Upper lobe of left lung (tissue), 6 donors: ENCODE measurements around the gene TMEM170B. TPM values are rescaled to one million over a fixed set of nuclear protein-coding genes. Genes with fewer than 3 reads are reported as not detected.

ENCODE experiments used
- ATAC-seq, 2 donors: fragments of 200-7000 bp; cut with Tn5 transposase; one replicate each; pipeline ENCODE4 v1.9.1; 2022; ENCODE audit warnings: mild to moderate bottlenecking in 2 of 2, moderate library complexity in 2 of 2; ENCODE audit not compliant: low FRiP score in 2 of 2
- DNase-seq, 2 donors: peaks; one replicate each; pipeline ENCODE4 v3.0.0-alpha.2; 2019 to 2020
- H3K27ac ChIP-seq, 4 donors: fragments of 200-600 bp; sonication (generic); one replicate each; pipeline ENCODE4 v1.5.1; 2016 to 2019
- H3K27me3 ChIP-seq, 4 donors: fragments of 200-600 bp; sonication (generic); one replicate each; pipeline ENCODE4 v1.5.1; 2017 to 2019
- H3K36me3 ChIP-seq, 4 donors: fragments of 200-600 bp; sonication (generic); one replicate each; pipeline ENCODE4 v1.5.1; 2016 to 2019
- H3K4me1 ChIP-seq, 4 donors: fragments of 200-600 bp; sonication (generic); one replicate each; pipeline ENCODE4 v1.5.1; 2018 to 2019
- H3K4me3 ChIP-seq, 4 donors: fragments of 200-600 bp; sonication (generic); one replicate each; pipeline ENCODE4 v1.5.1; 2017 to 2019; ENCODE audit warnings: mild to moderate bottlenecking in 2 of 4, moderate library complexity in 1 of 4
- H3K9me3 ChIP-seq, 4 donors: fragments of 200-600 bp; sonication (generic); one replicate each; pipeline ENCODE4 v1.5.1; 2018 to 2019
- CTCF ChIP-seq, 6 experiments: fragments of 450-650 bp in 4 of 6; fragments of 200-600 bp in 2 of 6; sonication (generic) in 2 of 6; IDR thresholded peaks; one replicate each; pipeline ENCODE4 v1.5.1; 2016 to 2019; ENCODE audit warnings: antibody characterized with exemption in 6 of 6
- EP300 ChIP-seq, 4 donors: sonication (generic); formaldehyde crosslinking; IDR thresholded peaks; one replicate each; pipeline ENCODE4 v1.5.1; 2017; ENCODE audit warnings: antibody characterized with exemption in 4 of 4, control low read depth in 2 of 4
- POLR2A ChIP-seq, 4 donors: fragments of 450-650 bp; IDR thresholded peaks; one replicate each; pipeline ENCODE4 v1.5.1; 2016 to 2017; ENCODE audit warnings: antibody characterized with exemption in 4 of 4, mild to moderate bottlenecking in 2 of 4
- POLR2AphosphoS5 ChIP-seq, 2 donors: sonication (generic); formaldehyde crosslinking; IDR thresholded peaks; one replicate each; pipeline ENCODE4 v1.5.1; 2017; ENCODE audit warnings: antibody characterized with exemption in 2 of 2
- WGBS, 2 donors: methylation state at CpG; one replicate each; pipeline ENCODE4 v1.1.5; 2017 to 2018; 5-methylcytosine and 5-hydroxymethylcytosine counted together
- total RNA-seq, 6 donors: library from RNA; depleted of rRNA in 4 of 6; stranded (reverse); fragments of >200 nt in 4 of 6; gene quantifications; one replicate each; pipeline versions ENCODE4 v1.1.0 to v1.2.1, GENCODE V29; 2016 to 2021
- donor health status: DM: no; HTN: no; CAD: no; lungs with moderate emphysema.
- donor health status: DM: no; HTN: yes; CAD: no; lungs with severe emphysema.

Gene TMEM170B
- total RNA-seq, 6 donors from 2014 or later, result 3.0 to 12.9 (median 6.0) TPM

DNA sequence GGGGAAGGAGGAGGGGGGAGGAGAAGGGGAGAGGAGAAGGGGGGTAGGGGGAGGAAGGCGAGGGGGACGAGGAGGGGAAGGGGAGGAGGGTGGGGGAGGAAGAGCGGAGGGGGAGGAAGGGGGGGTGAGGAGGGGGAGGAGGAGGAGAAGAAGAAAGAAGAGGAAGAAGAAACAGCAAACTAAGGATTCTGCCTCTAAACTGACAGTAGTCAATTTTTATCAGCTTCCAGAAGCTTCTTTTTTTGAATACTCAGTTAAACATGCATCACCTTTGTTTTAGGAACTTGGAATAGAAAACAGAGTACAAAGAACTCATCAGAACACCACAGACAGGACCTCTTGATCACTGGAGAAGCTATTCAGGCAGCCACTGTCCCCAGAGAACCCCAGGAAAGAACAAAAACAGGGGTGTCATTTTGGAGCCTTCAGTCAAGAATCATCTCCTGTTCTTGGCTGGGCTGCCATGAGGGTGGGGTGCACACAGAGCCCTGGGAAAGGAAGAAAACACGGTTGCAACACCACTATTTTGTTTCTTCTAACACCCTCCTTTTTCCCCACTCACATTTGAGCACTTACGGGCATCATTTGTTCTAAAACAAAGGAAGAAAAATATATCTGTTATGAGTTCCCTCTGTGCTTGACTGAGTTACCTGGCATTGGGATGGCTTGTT is 67.4 kb downstream of the TMEM170B start:
- no peak overlapping the region for H3K4me3 ChIP-seq
- no peak for ATAC-seq
- no peaks in the 10 kb centered on the region for H3K36me3 ChIP-seq
- WGBS, 2 donors, result 38 to 43% methylated on average over 5 of the region's 5 CpGs
- peaks cover 34 to 40% (median 38%) of the 10 kb centered on the region in 4 donors for H3K4me1 ChIP-seq
- TF ChIP-seq CTCF (IDR thresholded peaks at IDR 0.05), result no peak
- no peak for TF ChIP-seq POLR2AphosphoS5 (IDR thresholded peaks at IDR 0.05)
- TF ChIP-seq EP300 (IDR thresholded peaks at IDR 0.05), result no peak
- no peak for TF ChIP-seq POLR2A (IDR thresholded peaks at IDR 0.05)
- H3K27me3 ChIP-seq, result no peaks in the 10 kb centered on the region
- DNase-seq, result no peak
- H3K27ac ChIP-seq, result no peak overlapping the region
- H3K9me3 ChIP-seq, result no peaks in the 10 kb centered on the region

GRCh38 chr6:11605507-11605905 is 68.0 kb downstream of the TMEM170B start:
- Histone ChIP-seq H3K4me1 (peaks cover 39 to 46% (median 42%) of the 10 kb centered on the region in 4 donors), H3K27ac (peak overlapping the region in 1 of 4 donors; percentile 56), H3K9me3 (no peaks in the 10 kb centered on the region), H3K27me3 (no peaks in the 10 kb centered on the region), H3K4me3 (no peak overlapping the region), H3K36me3 (no peaks in the 10 kb centered on the region)
- TF ChIP-seq POLR2A (IDR thresholded peaks at IDR 0.05) (no peak), CTCF (IDR thresholded peaks at IDR 0.05) (no peak), POLR2AphosphoS5 (IDR thresholded peaks at IDR 0.05) (no peak), EP300 (IDR thresholded peaks at IDR 0.05) (no peak)
- ATAC-seq, result no peak
- no peak for DNase-seq
- 67 to 73% methylated on average over 4 of the region's 4 CpGs for WGBS, 2 donors

DNA sequence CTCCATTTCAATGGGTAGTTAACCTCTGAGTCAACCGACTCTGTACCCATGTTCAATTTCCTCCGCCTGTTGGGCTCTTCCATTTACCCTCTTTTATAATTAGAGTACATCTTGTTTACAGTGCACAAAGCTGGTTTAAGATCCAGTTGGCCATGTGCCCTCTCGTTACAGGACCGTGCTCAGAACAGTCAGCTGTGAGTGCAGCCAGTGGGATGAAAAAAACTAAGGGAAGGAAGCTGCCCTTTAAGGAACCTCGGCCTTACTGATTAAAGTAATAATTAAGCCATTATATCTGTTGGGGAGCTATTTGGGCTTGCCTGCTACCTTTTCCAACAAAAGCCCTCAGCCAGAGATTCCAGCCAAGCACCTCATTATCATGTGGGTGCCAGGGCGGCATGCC is 68.8 kb downstream of the TMEM170B start:
- DNase-seq, result no peak
- H3K27me3 ChIP-seq, result no peaks in the 10 kb centered on the region
- H3K27ac ChIP-seq, result peak overlapping the region in 2 of 4 donors; percentile 56 to 58
- TF ChIP-seq EP300 (IDR thresholded peaks at IDR 0.05) (no peak), POLR2AphosphoS5 (IDR thresholded peaks at IDR 0.05) (no peak), POLR2A (IDR thresholded peaks at IDR 0.05) (no peak), CTCF (IDR thresholded peaks at IDR 0.05) (no peak)
- WGBS, 2 donors, result 49% methylated on average over 6 of the region's 6 CpGs
- peaks cover 39 to 48% (median 43%) of the 10 kb centered on the region in 4 donors for H3K4me1 ChIP-seq
- H3K4me3 ChIP-seq, result no peak overlapping the region
- H3K36me3 ChIP-seq, result no peaks in the 10 kb centered on the region
- ATAC-seq, result no peak
- H3K9me3 ChIP-seq, result no peaks in the 10 kb centered on the region

DNA sequence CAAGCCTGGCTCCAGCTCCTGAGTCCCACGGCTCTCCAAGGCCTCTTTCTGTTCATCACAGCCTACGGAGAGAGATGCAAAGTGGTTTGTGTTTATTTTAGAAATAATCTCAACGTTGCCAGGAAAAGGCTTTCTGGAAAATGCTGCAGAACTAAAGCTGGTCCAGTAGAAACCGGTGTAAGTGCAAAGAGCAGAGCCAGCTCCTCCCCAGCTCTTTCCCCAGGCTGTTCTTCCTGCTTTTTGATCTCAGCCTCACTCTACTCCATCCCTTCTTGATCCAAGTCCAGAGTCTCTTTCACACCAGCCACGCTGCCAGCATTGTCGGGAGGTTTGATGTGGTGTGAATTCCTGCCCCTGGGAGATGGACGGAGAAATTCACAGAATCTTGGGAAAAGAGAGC is 69.8 kb downstream of the TMEM170B start:
- Histone ChIP-seq H3K27me3 (no peaks in the 10 kb centered on the region), H3K9me3 (no peaks in the 10 kb centered on the region), H3K4me3 (no peak overlapping the region), H3K36me3 (no peaks in the 10 kb centered on the region), H3K4me1 (peaks cover 39 to 48% (median 43%) of the 10 kb centered on the region in 4 donors), H3K27ac (peak overlapping the region in 3 of 4 donors; percentile 26 to 58 (median 56))
- ATAC-seq (peak in 1 of 2 donors; percentile 54), DNase-seq (no peak)
- 28 to 38% methylated on average over 7 of the region's 7 CpGs for WGBS, 2 donors
- TF ChIP-seq CTCF (IDR thresholded peaks at IDR 0.05), result no peak
- no peak for TF ChIP-seq POLR2A (IDR thresholded peaks at IDR 0.05)
- TF ChIP-seq POLR2AphosphoS5 (IDR thresholded peaks at IDR 0.05), result no peak
- TF ChIP-seq EP300 (IDR thresholded peaks at IDR 0.05), result no peak
